Ovary (tissue), 9 donors: ENCODE measurements around the gene CHD9NB. TPM values are rescaled to one million over a fixed set of nuclear protein-coding genes. Genes with fewer than 3 reads are reported as not detected.

ENCODE experiments used
- DNase-seq, 5 donors: peaks; one replicate each; pipeline ENCODE4 v3.0.0-alpha.2; 2019 to 2020
- H3K27ac ChIP-seq, 2 donors: fragments of 200-600 bp; one replicate each; pipeline versions ENCODE4 v1.5.1 to v1.8.0; 2019 to 2022
- H3K27me3 ChIP-seq: fragments of 200-600 bp; one replicate; pipeline ENCODE4 v1.8.0; 2022
- H3K36me3 ChIP-seq: fragments of 200-600 bp; sonication (generic); one replicate; pipeline ENCODE4 v1.5.1; 2019
- H3K4me1 ChIP-seq: one replicate; pipeline ENCODE4 v1.8.1; 2013; ENCODE audit warnings: mild to moderate bottlenecking, moderate library complexity; ENCODE audit not compliant: insufficient read depth
- H3K4me3 ChIP-seq: fragments of 200-600 bp; sonication (generic); one replicate; pipeline ENCODE4 v1.5.1; 2017
- H3K9me3 ChIP-seq, 2 donors: fragments of 200-600 bp in 1 of 2; sonication (generic) in 1 of 2; one replicate each; pipeline versions ENCODE4 v1.5.1 to v1.8.1; 2013 to 2019; ENCODE audit warnings: mild to moderate bottlenecking in 1 of 2, moderate library complexity in 1 of 2
- EP300 ChIP-seq: sonication (generic); formaldehyde crosslinking; IDR thresholded peaks from one replicate; pipeline ENCODE4 v1.6.1; 2017; ENCODE audit warnings: antibody characterized with exemption
- POLR2A ChIP-seq: fragments of 450-650 bp; IDR thresholded peaks from one replicate; pipeline ENCODE4 v1.6.1; 2017; ENCODE audit warnings: antibody characterized with exemption, mild to moderate bottlenecking, moderate library complexity
- WGBS, 3 donors: extraction: QIAGEN DNeasy Blood & Tissue Kit in 1 of 3; methylation state at CpG; one replicate each; pipeline versions ENCODE4 v1.1.5 to v1.1.7; 2013 to 2017; 5-methylcytosine and 5-hydroxymethylcytosine counted together
- intact Hi-C, 4 donors: fragments of 100-400 bp; cut with DNase I; formaldehyde crosslinking; loops; one replicate each; pipeline versions ENCODE4 v1.11.0 to v1.15.1; 2022 to 2023
- polyA plus RNA-seq, 2 donors: library from polyadenylated mRNA; stranded (reverse); fragments of 200-250 nt in 1 of 2; fragments of 350-450 nt in 1 of 2; fragmentation: Illumina TruSeq in 1 of 2; extraction: RNeasy Lipid Tissue Mini Kit (QIAGEN cat#74804) in 1 of 2; gene quantifications; one replicate each; pipeline ENCODE4 v1.2.3, GENCODE V29; 2013 to 2014
- total RNA-seq, 7 donors: library from RNA; depleted of rRNA in 2 of 7; stranded (reverse); fragments of >200 nt in 2 of 7; fragmentation: NEBNext Ultra II Directional in 3 of 7; extraction: Animal tissue kit (Norgen Biotek cat#: 25700) in 3 of 7; gene quantifications; one replicate each; pipeline versions ENCODE4 v1.1.0 to v1.2.4, GENCODE V29; 2016 to 2023
- TF ChIP-seq, protein P1 (sequence below), 3 donors: fragments of 450-650 bp in 2 of 3; fragments of 200-600 bp in 1 of 3; IDR thresholded peaks; one replicate each; pipeline versions ENCODE4 v1.5.1 to v1.8.0; 2016 to 2022; ENCODE audit warnings: antibody characterized with exemption in 3 of 3, mild to moderate bottlenecking in 1 of 3
- donor health status: DM: no; HTN: no; CAD: no; lungs with moderate emphysema.
- donor health status: DM: no; HTN: no; CAD: no.
- donor health status: Bipolar disorder and iron deficiency.
- donor health status: DM: yes; HTN: yes; CAD: no.
- donor health status: DM: no; HTN: no; CAD: no.
- donor health status: DM: yes; HTN: yes; CAD: no.

Gene CHD9NB
- total and polyA plus RNA-seq, 9 donors: 0.15 to 91.1 (median 1.6) TPM; not detected in 1

DNA sequence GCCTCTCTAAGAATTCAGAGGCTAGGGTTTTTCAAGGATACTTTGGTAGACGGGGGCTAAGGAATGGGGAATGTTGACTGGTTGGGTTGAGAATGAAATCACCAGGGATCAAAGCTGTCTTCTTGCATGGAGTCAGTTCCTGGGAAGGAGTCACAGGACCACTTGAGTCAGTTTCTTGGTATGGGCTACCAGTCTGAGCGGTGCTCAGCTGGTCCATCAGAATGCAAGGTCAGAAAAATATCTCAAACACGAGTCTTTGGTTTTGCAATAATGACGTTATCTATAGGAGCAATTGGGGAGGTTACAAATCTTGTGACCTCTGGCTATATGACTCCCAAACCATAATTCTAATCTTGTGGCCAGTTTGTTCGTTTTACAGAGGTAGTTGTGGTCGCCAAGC is 18.4 kb downstream of the CHD9NB start:
- Histone ChIP-seq H3K27ac (no peak overlapping the region), H3K27me3 (no peaks in the 10 kb centered on the region), H3K4me1 (no peaks in the 10 kb centered on the region), H3K4me3 (no peak overlapping the region), H3K9me3 (no peaks in the 10 kb centered on the region), H3K36me3 (no peaks in the 10 kb centered on the region)
- TF ChIP-seq POLR2A (no peak), EP300 (no peak)
- TF ChIP-seq, protein P1, sequence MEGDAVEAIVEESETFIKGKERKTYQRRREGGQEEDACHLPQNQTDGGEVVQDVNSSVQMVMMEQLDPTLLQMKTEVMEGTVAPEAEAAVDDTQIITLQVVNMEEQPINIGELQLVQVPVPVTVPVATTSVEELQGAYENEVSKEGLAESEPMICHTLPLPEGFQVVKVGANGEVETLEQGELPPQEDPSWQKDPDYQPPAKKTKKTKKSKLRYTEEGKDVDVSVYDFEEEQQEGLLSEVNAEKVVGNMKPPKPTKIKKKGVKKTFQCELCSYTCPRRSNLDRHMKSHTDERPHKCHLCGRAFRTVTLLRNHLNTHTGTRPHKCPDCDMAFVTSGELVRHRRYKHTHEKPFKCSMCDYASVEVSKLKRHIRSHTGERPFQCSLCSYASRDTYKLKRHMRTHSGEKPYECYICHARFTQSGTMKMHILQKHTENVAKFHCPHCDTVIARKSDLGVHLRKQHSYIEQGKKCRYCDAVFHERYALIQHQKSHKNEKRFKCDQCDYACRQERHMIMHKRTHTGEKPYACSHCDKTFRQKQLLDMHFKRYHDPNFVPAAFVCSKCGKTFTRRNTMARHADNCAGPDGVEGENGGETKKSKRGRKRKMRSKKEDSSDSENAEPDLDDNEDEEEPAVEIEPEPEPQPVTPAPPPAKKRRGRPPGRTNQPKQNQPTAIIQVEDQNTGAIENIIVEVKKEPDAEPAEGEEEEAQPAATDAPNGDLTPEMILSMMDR (IDR thresholded peaks at IDR 0.05): no peak
- WGBS, 3 donors: 70 to 80% (median 75%) methylated on average over 6 of the region's 6 CpGs
- DNase-seq: no peak
- intact Hi-C loops: no loop called here

DNA sequence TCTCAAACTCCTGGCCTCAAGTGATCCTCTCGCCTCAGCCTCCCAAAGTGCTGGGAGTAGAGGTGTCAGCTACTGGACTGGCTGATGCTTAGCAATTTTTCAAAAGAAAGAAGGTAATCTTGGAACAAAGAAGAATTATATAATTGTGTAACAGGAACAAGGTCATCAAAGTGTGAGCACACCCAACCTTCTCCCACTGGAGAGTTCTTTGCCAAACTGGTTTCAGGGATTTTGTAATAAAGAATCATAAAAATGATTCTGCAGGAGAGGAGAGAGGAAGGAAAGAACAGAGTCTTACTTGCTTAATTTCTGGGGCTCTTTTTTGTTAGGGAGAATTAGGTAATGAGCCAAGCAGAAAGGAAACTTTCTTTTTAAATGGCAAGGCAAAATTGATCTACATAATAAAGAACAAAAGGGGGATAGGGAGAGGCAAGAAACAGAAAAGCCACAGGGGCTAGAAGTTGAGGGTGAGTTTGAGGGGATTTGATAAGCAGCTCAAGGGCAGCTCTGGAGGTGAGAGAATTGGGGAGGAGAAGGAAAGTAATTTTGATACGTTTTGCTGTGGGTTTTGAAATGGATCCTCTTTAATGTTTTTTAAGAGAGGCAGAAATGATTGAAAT is 21.3 kb downstream of the CHD9NB start:
- intact Hi-C loops: no loop called here
- no peak overlapping the region for H3K27ac ChIP-seq
- H3K36me3 ChIP-seq: no peaks in the 10 kb centered on the region
- H3K4me1 ChIP-seq: no peaks in the 10 kb centered on the region
- 36 to 48% (median 47%) methylated on average over 2 of the region's 2 CpGs for WGBS, 3 donors
- no peaks in the 10 kb centered on the region for H3K9me3 ChIP-seq
- no peak for DNase-seq
- no peak overlapping the region for H3K4me3 ChIP-seq
- H3K27me3 ChIP-seq: no peaks in the 10 kb centered on the region
- TF ChIP-seq EP300 (no peak), POLR2A (no peak)
- TF ChIP-seq, protein P1 (IDR thresholded peaks at IDR 0.05): no peak

DNA sequence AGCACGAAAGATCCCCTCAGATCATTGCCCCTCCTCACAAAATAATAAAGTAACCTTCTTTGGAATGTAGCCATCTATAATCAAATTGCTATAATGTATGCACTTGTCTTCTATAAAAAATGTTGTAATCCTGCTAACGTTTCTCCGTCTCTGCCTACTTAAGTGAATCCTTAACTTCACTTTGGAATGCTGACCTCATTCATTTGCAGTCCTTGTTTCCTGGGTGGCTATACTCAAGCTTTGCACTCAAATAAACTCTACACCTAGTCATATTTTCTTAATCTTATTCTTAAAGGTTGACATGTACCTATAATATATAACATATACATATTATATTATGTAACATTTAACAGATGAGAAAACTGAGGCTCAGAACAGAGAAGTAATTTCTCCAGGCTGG is 22.7 kb downstream of the CHD9NB start:
- WGBS, 3 donors: 73 to 83% (median 77%) methylated on average over 3 of the region's 3 CpGs
- intact Hi-C loops: loop anchor here in 1 of 4 donors (10.0 kb wide), 1 partner anchor 835 kb away; no protein-coding TSS in a partner anchor
- no peak overlapping the region for H3K27ac ChIP-seq

DNA sequence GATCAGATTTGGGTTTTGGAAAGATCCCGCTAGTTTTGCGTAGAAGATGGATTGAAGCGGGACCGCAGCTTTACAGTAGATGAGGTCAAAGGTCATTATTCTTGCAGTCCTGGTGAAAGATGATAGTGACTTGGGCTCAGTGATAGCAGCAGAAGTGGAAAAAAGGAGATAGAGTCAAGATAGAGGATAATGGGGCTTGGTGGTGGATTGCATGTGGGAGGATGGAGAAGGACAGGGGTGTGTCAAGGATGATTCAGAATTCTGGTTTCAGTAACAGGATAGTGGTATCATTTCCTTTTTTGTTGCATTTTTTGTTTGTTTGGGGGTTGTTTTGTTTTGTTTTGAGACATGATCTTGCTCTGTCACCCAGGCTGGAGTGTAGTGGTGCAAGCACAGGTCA is 28.7 kb downstream of the CHD9NB start:
- Histone ChIP-seq H3K36me3 (no peaks in the 10 kb centered on the region), H3K27me3 (no peaks in the 10 kb centered on the region), H3K27ac (no peak overlapping the region), H3K4me1 (no peaks in the 10 kb centered on the region), H3K9me3 (no peaks in the 10 kb centered on the region), H3K4me3 (no peak overlapping the region)
- WGBS, 3 donors: 96 to 97% (median 96%) methylated on average over 4 of the region's 4 CpGs
- TF ChIP-seq POLR2A: no peak
- TF ChIP-seq, protein P1 (IDR thresholded peaks at IDR 0.05): no peak
- no peak for TF ChIP-seq EP300
- no peak for DNase-seq
- intact Hi-C loops: loop anchor here in 1 of 4 donors (10.0 kb wide), 1 partner anchor 829 kb away; no protein-coding TSS in a partner anchor

More for the DNA sequence above, 22.7 kb downstream of the CHD9NB start:
- TF ChIP-seq POLR2A (no peak), EP300 (no peak)
- TF ChIP-seq, protein P1 (IDR thresholded peaks at IDR 0.05): no peak
- H3K4me3 ChIP-seq: no peak overlapping the region
- no peaks in the 10 kb centered on the region for H3K36me3 ChIP-seq
- no peaks in the 10 kb centered on the region for H3K27me3 ChIP-seq
- no peaks in the 10 kb centered on the region for H3K4me1 ChIP-seq
- no peaks in the 10 kb centered on the region for H3K9me3 ChIP-seq
- no peak for DNase-seq
